Measurements from ENCODE around the gene CD180.
A peak's percentile ranks its signal among the peaks of the same experiment; 100 is the strongest.

The CD180 gene

DNA sequence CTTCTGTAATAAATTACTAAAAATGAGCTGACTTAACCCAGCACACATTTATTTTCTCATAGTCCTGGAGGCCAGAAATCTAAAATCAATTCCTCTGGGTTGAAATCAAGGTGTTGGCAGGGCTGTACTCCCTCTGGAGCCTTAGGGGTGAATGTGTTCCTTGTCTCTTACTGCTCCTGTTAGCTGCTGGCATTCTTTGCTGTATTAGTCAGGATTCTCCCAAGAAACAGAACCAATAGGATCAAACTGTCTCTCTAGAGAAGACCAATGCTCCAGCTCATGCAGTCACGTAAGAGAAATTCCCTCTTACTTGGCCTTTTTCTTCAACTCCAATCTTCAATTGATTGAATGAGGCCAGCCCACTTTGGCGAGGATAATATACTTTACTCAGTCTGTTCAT lies 15.3 kb upstream of the CD180 start:
- DNase-seq (ENCODE audit: extremely low read depth, low read depth): no peak
- TF ChIP-seq, protein P1, sequence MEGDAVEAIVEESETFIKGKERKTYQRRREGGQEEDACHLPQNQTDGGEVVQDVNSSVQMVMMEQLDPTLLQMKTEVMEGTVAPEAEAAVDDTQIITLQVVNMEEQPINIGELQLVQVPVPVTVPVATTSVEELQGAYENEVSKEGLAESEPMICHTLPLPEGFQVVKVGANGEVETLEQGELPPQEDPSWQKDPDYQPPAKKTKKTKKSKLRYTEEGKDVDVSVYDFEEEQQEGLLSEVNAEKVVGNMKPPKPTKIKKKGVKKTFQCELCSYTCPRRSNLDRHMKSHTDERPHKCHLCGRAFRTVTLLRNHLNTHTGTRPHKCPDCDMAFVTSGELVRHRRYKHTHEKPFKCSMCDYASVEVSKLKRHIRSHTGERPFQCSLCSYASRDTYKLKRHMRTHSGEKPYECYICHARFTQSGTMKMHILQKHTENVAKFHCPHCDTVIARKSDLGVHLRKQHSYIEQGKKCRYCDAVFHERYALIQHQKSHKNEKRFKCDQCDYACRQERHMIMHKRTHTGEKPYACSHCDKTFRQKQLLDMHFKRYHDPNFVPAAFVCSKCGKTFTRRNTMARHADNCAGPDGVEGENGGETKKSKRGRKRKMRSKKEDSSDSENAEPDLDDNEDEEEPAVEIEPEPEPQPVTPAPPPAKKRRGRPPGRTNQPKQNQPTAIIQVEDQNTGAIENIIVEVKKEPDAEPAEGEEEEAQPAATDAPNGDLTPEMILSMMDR (IDR thresholded peaks at IDR 0.05; ENCODE audit: low read depth, low read length): no peak

DNA sequence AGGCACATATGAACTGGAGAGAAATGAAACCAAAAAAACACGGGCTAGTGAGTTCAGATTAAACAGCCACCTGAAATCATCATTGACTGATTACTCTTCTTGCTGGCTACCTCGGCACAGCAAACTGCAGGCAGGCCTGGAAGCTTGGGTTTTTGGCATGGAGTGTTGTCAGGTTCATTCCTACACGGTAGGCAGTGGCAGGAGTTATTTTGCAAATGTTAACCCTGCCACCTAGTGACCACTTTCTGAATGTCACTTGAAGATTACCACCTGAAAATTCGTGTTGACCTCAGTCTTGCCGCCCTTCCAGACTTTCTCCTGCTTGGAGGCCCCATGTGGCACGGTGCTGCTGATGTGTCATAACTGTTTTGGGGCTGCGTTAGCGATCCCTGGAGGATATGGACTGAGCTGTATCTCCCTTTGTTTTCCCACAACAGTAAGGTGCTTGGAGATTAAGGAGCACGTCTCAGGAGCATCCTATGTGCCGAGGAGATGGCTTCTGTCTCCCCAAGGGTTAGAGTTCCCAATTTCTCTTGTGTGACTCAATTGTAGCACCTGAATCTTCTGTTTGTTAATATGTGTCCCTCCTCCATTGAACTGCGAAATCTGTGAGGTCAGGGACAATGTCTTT lies 12.7 kb upstream of the CD180 start:
- TF ChIP-seq, protein P1 (IDR thresholded peaks at IDR 0.05; ENCODE audit: low read depth, low read length): peak; percentile 65
- peak; percentile 34 for DNase-seq (ENCODE audit: extremely low read depth, low read depth)

DNA sequence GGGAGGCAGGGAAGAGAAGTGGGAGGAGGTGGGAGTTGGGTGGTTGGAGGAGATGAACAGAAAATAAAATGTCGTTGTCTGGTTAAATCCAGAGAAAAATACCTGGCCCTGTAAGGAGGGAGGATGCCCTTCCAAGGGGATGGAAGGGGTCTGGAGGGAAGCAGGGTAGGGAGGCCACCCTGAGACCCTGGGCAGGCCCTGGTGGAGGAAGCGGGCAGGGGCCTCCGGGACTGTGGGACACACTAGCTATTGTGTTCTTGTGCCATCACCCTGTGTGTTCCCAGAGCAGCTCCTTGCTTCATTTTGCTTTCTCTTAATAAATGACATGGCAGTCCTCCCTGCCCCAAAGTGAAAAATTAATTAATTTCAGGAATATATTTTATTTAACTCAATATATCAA lies 11.8 kb upstream of the CD180 start:
- TF ChIP-seq, protein P1 (IDR thresholded peaks at IDR 0.05; ENCODE audit: low read depth, low read length): no peak

DNA sequence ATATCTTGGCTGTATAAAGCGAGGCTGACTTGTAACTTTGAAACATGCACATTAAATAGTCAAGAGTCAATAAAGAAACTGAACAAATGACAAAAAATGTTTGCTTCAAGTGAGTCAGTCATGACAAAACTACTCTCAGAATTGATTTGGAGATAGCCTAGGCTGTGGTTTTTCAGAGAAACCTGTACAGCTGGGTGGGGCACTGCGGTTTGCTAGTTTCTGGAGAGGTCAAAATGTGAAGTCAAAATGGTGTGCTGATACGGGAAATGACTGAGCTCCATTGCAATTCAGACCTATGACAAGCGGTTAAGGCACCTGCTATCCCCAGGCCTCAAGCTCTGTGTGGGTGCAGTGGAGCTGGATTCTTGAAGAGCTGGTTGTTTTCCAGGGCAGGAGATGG lies 10.3 kb upstream of the CD180 start:
- DNase-seq (ENCODE audit: extremely low read depth, low read depth): no peak
- TF ChIP-seq, protein P1 (IDR thresholded peaks at IDR 0.05; ENCODE audit: low read depth, low read length): no peak

More for the DNA sequence above, 11.8 kb upstream of the CD180 start:
- DNase-seq (ENCODE audit: extremely low read depth, low read depth): no peak

DNA sequence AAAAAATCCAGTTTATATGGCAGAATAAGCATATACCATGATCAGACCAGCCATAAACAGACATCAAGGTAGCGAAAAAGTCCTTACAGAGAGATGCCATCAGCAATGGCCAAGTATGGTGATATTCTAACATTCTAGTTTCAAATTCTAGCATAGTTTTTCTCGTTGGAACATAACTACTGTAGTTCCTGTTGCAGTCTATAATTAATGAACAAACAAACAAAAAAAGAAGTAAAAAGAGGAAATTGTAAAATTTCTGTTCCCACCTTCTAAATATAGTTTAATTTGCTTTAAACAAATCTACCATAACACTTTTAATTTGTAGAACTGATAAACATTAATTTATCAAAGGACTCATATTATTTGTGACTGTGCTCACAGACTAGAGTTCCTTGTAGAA lies 9.9 kb upstream of the CD180 start:
- no peak for DNase-seq (ENCODE audit: extremely low read depth, low read depth)
- TF ChIP-seq, protein P1 (IDR thresholded peaks at IDR 0.05; ENCODE audit: low read depth, low read length): no peak

DNA sequence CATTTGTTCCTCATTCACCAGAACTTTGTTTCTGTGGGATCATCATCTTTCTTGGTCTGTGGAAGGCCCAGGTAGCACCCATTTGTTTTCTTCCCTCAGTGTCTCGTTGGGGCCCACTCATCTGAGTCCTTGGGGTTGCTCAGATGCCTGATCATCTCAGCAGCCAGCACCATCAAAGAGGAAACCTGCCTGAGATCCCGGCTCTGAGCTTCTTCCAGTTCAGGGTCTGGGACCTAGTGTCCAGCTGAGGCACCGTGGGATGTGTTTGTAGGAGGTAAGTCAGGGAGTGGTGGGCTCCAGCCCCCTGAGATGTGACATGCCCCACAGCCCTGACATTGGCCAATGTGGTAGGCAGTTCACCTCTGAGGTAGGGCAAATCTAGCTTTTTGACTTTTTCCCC lies 9.4 kb upstream of the CD180 start:
- no peak for DNase-seq (ENCODE audit: extremely low read depth, low read depth)
- TF ChIP-seq, protein P1 (IDR thresholded peaks at IDR 0.05; ENCODE audit: low read depth, low read length): no peak

DNA sequence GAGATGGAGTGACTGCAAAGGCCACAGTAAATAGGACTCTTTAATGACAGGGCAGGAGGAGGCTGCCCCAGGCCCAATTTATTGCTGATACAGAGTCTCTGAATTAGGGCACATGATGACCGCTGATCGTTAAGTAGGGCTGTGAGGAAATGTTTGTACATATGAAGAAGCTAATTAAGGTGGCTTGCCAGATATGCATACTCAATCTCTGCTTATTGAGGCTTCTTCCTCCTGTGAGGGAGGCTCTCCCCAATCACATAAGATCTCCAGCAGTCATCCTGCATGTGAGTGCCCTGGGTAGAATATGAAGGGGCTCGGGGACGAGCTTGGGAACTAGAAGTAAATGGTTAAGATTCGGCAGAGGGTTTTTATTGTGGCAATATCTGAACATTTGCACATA lies 8.2 kb upstream of the CD180 start:
- TF ChIP-seq, protein P1 (IDR thresholded peaks at IDR 0.05; ENCODE audit: low read depth, low read length): no peak
- no peak for DNase-seq (ENCODE audit: extremely low read depth, low read depth)

All from AG09319 (cell line).